ENCODE measurements around the gene C4orf50.
"Not testable (repeated sequence)": the region's sequence is repeated elsewhere in the genome, so short reads cannot be mapped to it uniquely, and the experiment has no call there.

Gene C4orf50

GRCh38 chr4:5993876-5994811, 24.1 kb downstream of the C4orf50 start:
- no peak for DNase-seq

- not testable (repeated sequence) for DNase-seq
Observed at GRCh38 chr4:5993346-5993745, 24.9 kb downstream of the C4orf50 start.

GRCh38 chr4:5992828-5993321, 25.4 kb downstream of the C4orf50 start:
- no peak for DNase-seq

- DNase-seq, result no peak
Observed at GRCh38 chr4:5992171-5992827, 25.9 kb downstream of the C4orf50 start.

GRCh38 chr4:5991405-5991804, 26.8 kb downstream of the C4orf50 start:
- DNase-seq, result no peak

GRCh38 chr4:5990446-5991160, 27.6 kb downstream of the C4orf50 start:
- no peak for DNase-seq

- no peak for DNase-seq
Observed at GRCh38 chr4:5989236-5990225, 28.7 kb downstream of the C4orf50 start.

- DNase-seq, result no peak
Observed at GRCh38 chr4:5988086-5988845, 30.0 kb downstream of the C4orf50 start.

- DNase-seq, result no peak
Observed at GRCh38 chr4:5984843-5985242, 33.4 kb downstream of the C4orf50 start.

GRCh38 chr4:5982156-5982973, 35.9 kb downstream of the C4orf50 start:
- DNase-seq, result no peak

GRCh38 chr4:5980436-5981155, 37.6 kb downstream of the C4orf50 start:
- peak in 1 of 56 donors; percentile 5 for DNase-seq

- DNase-seq, result peak in 7 of 56 donors; percentile 6 to 29 (median 14)
Observed at GRCh38 chr4:5979981-5980380, 38.2 kb downstream of the C4orf50 start.

- no peak for DNase-seq
Observed at GRCh38 chr4:5976921-5977320, 41.3 kb downstream of the C4orf50 start.

- no peak for DNase-seq
Observed at GRCh38 chr4:5976431-5976830, 41.8 kb downstream of the C4orf50 start.

- DNase-seq, result no peak
Observed at GRCh38 chr4:5974321-5974720, 43.9 kb downstream of the C4orf50 start.

GRCh38 chr4:5973486-5974220, 44.6 kb downstream of the C4orf50 start:
- DNase-seq, result no peak

- no peak for DNase-seq
Observed at GRCh38 chr4:5973033-5973432, 45.2 kb downstream of the C4orf50 start.

All from amygdala (tissue), 56 donors.